ACC112 (cell line): ENCODE data around the gene HPS3.
"Not testable (repeated sequence)": the region's sequence is repeated elsewhere in the genome, so short reads cannot be mapped to it uniquely, and the experiment has no call there.

Source experiments
- H2AFZ ChIP-seq: fragments of 200-600 bp; sonication (generic); one replicate; pipeline ENCODE4 v1.6.0; 2017; ENCODE audit warnings: antibody characterized with exemption, low read length; ENCODE audit not compliant: unreplicated experiment
- H3K27ac ChIP-seq: fragments of 200-600 bp; sonication (generic); 2 replicates; pipeline ENCODE4 v1.5.1; 2014; ENCODE audit warnings: low read depth, mild to moderate bottlenecking, antibody characterized with exemption, low read length, moderate library complexity
- H3K27me3 ChIP-seq: fragments of 200-600 bp; sonication (generic); 2 replicates; pipeline ENCODE4 v1.6.1; 2014; ENCODE audit warnings: mild to moderate bottlenecking, antibody characterized with exemption, low read length, moderate library complexity, mixed read lengths; ENCODE audit not compliant: insufficient read depth
- H3K36me3 ChIP-seq: fragments of 200-600 bp; sonication (generic); 2 replicates; pipeline ENCODE4 v1.6.1; 2016; ENCODE audit warnings: mild to moderate bottlenecking, antibody characterized with exemption, low read length, moderate library complexity, mixed read lengths; ENCODE audit not compliant: insufficient read depth
- H3K4me1 ChIP-seq: fragments of 200-600 bp; sonication (generic); one replicate; pipeline ENCODE4 v1.6.1; 2016; ENCODE audit warnings: low read length, mixed read lengths; ENCODE audit not compliant: insufficient read depth, unreplicated experiment, control insufficient read depth
- H3K4me3 ChIP-seq: fragments of 200-600 bp; sonication (generic); 2 replicates; pipeline ENCODE4 v1.5.1; 2014; ENCODE audit warnings: mild to moderate bottlenecking, low read depth, low read length
- H3K79me2 ChIP-seq: fragments of 200-600 bp; sonication (generic); one replicate; pipeline ENCODE4 v1.6.0; 2016; ENCODE audit warnings: low read length; ENCODE audit not compliant: control insufficient read depth, unreplicated experiment, insufficient read depth

Gene HPS3

GRCh38 chr3:149207475-149207874 is 78.0 kb downstream of the HPS3 start:
- H3K79me2 ChIP-seq: no peaks in the 10 kb centered on the region
- no peaks in the 10 kb centered on the region for H3K4me1 ChIP-seq
- H2AFZ ChIP-seq: no peak overlapping the region

GRCh38 chr3:149209431-149209830 is 80.0 kb downstream of the HPS3 start:
- H3K4me3 ChIP-seq: no peak overlapping the region
- H3K79me2 ChIP-seq: no peaks in the 10 kb centered on the region
- no peaks in the 10 kb centered on the region for H3K27me3 ChIP-seq
- no peaks in the 10 kb centered on the region for H3K36me3 ChIP-seq
- no peak overlapping the region for H3K27ac ChIP-seq
- H3K4me1 ChIP-seq: no peaks in the 10 kb centered on the region
- no peak overlapping the region for H2AFZ ChIP-seq

More at GRCh38 chr3:149207475-149207874, 78.0 kb downstream of the HPS3 start:
- Histone ChIP-seq H3K27ac (no peak overlapping the region), H3K4me3 (no peak overlapping the region), H3K27me3 (no peaks in the 10 kb centered on the region), H3K36me3 (no peaks in the 10 kb centered on the region)

GRCh38 chr3:149212386-149212785 is 82.9 kb downstream of the HPS3 start:
- Histone ChIP-seq H2AFZ (no peak overlapping the region), H3K27me3 (no peaks in the 10 kb centered on the region), H3K4me1 (peaks cover 11% of the 10 kb centered on the region), H3K79me2 (no peaks in the 10 kb centered on the region), H3K4me3 (no peak overlapping the region), H3K27ac (no peak overlapping the region), H3K36me3 (no peaks in the 10 kb centered on the region)

- no peak overlapping the region for H3K4me3 ChIP-seq
- peaks cover 11% of the 10 kb centered on the region for H3K4me1 ChIP-seq
- H2AFZ ChIP-seq: no peak overlapping the region
- H3K79me2 ChIP-seq: no peaks in the 10 kb centered on the region
- no peaks in the 10 kb centered on the region for H3K27me3 ChIP-seq
- H3K36me3 ChIP-seq: no peaks in the 10 kb centered on the region
- no peak overlapping the region for H3K27ac ChIP-seq
Measured at GRCh38 chr3:149214702-149215101, 85.3 kb downstream of the HPS3 start.

DNA sequence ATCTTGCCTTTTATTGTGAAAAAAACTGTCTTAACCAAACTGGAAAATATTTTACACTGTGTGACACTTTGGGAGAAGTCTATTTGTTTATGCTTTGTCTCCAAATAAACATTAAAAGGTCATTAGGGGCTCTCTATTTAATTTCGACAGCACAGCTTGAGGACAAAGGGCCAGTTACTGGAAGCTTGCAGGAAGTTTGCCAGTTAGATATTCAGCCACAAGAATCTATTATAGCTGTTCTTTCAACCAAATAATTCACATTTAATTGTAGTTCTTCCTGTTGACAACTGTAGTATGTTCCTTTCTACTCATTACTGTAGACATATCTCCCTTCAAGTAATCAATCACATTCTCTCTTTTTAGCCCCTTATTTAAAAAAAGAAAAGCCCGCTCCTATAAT is 86.1 kb downstream of the HPS3 start:
- no peak overlapping the region for H3K4me3 ChIP-seq

GRCh38 chr3:149216193-149216869 is 86.9 kb downstream of the HPS3 start:
- Histone ChIP-seq H3K27ac (no peak overlapping the region), H3K36me3 (no peaks in the 10 kb centered on the region), H3K79me2 (no peaks in the 10 kb centered on the region), H2AFZ (no peak overlapping the region), H3K4me1 (peaks cover 11% of the 10 kb centered on the region), H3K27me3 (no peaks in the 10 kb centered on the region), H3K4me3 (no peak overlapping the region)

More for the DNA sequence above, 86.1 kb downstream of the HPS3 start:
- Histone ChIP-seq H3K27me3 (no peaks in the 10 kb centered on the region), H2AFZ (peak overlapping the region; percentile 7), H3K79me2 (no peaks in the 10 kb centered on the region), H3K4me1 (peaks cover 11% of the 10 kb centered on the region), H3K27ac (no peak overlapping the region), H3K36me3 (no peaks in the 10 kb centered on the region)

DNA sequence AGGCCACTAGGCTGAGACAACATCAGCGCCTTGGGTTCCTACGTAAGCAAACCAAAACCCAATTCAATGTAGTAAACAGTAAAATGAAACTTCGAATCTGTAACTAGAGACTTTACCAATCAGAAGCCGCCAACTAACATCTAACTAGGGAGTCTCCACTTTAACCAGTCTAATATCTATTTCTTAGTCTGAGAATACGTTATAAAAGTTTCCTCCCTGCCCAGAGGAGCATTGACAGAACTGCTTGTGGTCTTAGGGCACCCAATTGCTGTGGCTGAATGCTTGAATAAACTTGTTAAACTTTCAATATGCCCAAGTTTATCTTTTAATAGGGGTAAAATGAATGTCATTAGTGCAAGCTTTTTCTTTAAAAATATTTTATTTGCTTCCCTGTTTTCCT is 87.9 kb downstream of the HPS3 start:
- Histone ChIP-seq H3K27me3 (no peaks in the 10 kb centered on the region), H2AFZ (no peak overlapping the region), H3K79me2 (no peaks in the 10 kb centered on the region), H3K27ac (no peak overlapping the region), H3K4me3 (no peak overlapping the region), H3K4me1 (peaks cover 18% of the 10 kb centered on the region), H3K36me3 (no peaks in the 10 kb centered on the region)

GRCh38 chr3:149219380-149220121 is 90.1 kb downstream of the HPS3 start:
- not testable (repeated sequence) for H3K27ac ChIP-seq, H3K4me3 ChIP-seq, H2AFZ ChIP-seq, H3K79me2 ChIP-seq, H3K36me3 ChIP-seq, H3K27me3 ChIP-seq
- peaks cover 25% of the 10 kb centered on the region for H3K4me1 ChIP-seq

DNA sequence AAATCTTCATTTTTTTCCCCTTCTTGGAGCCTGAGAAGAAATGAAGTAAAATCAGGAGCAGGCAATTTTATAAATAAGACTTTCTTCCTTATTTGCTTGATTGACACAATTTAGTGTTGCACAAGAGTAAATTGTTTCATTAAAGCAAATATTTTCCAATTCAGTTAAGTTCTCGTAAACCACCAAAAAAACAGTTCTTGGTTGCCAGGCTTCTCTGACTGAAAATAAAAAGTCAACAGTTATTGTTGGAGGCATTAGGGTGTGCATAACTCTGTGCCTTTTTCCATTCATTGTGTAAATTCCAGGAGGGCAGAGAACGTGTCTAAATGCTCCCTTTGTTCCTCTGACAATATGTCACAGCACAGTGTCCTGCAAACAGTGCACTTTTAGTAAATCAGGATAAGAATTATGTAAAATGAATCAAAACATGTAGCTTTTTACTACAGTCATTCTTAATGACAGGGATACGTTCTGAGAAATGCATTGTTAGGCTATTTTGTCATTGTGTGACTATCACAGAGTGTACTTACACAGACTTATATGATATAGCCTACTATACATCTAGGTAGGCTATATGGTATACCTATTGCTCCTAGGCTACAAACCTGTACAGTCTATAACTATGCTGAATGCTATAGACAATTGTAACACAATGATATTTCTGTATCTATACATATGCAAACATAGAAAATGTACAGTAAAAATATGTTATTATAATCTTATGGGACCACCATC is 92.5 kb downstream of the HPS3 start, which contains the start of gene CP:
TSS of gene CP (minus strand) at position 47 of the 735 bp plus-strand sequence. CDS start at position 10, 37 bp downstream.
- Histone ChIP-seq H3K79me2 (no peaks in the 10 kb centered on the region), H3K36me3 (no peaks in the 10 kb centered on the region), H3K4me3 (no peak within 1 kb of the TSS), H3K27me3 (no peaks in the 10 kb centered on the region), H2AFZ (peak within 1 kb of the TSS; percentile 20), H3K4me1 (peaks cover 26% of the 10 kb centered on the region), H3K27ac (no peak within 1 kb of the TSS)
